ENCODE results near the gene PROX2.

The PROX2 gene

DNA sequence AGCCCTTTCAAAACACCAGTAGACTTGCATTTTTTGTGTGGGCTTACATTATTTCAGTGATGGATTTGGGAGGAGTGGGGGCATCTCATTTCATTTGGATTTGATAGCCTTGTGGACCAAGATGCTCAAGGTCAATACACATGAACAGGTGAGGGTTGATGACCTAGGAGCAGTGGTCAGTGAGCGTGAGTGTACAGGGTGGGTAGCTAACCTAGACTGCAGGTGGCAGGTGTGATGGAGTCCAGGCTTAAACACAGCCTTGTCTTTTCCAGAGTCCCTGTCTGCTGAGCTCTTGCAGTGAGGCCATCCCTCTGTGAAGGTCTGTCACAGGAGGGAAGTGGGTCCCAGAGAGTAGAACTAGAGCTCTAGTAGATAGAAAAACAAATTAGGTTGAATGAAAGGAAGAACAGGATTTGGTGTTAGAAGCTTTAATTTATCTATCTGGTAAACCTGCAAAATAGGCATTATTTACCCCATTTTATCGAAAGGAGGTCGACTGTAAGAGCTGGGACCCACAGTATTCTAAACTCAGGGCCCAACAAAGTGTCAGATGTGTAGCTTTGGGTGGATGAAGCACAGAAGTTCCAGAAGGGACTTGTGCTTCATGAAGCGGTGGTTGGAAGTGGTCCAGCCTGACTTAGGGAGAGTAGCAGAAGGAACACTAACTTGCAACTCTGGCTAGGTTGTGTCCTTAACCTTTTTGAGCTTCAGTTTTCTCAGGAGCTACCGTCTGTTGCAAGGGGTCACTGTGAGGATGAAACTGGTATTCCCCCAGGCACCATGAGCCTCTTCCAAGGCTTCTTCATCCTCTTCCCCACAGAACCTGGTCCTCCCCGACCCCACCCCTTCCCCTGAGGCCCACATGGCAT, 28.9 kb upstream of the PROX2 start:
- ATAC-seq (ENCODE audit: insufficient read depth, low read depth) (peak; percentile 21; the same call in 2 of the 3 replicates), DNase-seq (no peak)
- H2AFZ ChIP-seq (ENCODE audit: low read depth, low read length), result no peak overlapping the region
- no peaks in the 10 kb centered on the region for H3K9me3 ChIP-seq (ENCODE audit: insufficient read depth, low read length, severe bottlenecking)
- H3K27me3 ChIP-seq (ENCODE audit: insufficient read depth, low read length, poor library complexity), result no peaks in the 10 kb centered on the region
- H3K27ac ChIP-seq (ENCODE audit: low read length), result no peak overlapping the region
- no peak overlapping the region for H3K9ac ChIP-seq (ENCODE audit: low read depth, low read length)
- peaks cover 58% of the 10 kb centered on the region for H3K36me3 ChIP-seq (ENCODE audit: insufficient read depth, low read length)
- no peaks in the 10 kb centered on the region for H3K79me2 ChIP-seq (ENCODE audit: insufficient read depth, low read length)
- H4K20me1 ChIP-seq (ENCODE audit: insufficient read depth, low read length), result peaks cover 4% of the 10 kb centered on the region; the same call in 1 of the 2 replicates
- H3K4me2 ChIP-seq (ENCODE audit: insufficient read depth, low read length), result no peak overlapping the region
- no peaks in the 10 kb centered on the region for H3K4me1 ChIP-seq (ENCODE audit: insufficient read depth, low read length)
- TF ChIP-seq, protein P1, sequence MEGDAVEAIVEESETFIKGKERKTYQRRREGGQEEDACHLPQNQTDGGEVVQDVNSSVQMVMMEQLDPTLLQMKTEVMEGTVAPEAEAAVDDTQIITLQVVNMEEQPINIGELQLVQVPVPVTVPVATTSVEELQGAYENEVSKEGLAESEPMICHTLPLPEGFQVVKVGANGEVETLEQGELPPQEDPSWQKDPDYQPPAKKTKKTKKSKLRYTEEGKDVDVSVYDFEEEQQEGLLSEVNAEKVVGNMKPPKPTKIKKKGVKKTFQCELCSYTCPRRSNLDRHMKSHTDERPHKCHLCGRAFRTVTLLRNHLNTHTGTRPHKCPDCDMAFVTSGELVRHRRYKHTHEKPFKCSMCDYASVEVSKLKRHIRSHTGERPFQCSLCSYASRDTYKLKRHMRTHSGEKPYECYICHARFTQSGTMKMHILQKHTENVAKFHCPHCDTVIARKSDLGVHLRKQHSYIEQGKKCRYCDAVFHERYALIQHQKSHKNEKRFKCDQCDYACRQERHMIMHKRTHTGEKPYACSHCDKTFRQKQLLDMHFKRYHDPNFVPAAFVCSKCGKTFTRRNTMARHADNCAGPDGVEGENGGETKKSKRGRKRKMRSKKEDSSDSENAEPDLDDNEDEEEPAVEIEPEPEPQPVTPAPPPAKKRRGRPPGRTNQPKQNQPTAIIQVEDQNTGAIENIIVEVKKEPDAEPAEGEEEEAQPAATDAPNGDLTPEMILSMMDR (IDR thresholded peaks at IDR 0.05; ENCODE audit: borderline replicate concordance, extremely low read depth, low read length, poor library complexity, severe bottlenecking), result no peak
- TF ChIP-seq EZH2 (IDR thresholded peaks at IDR 0.05; ENCODE audit: borderline replicate concordance, low read depth, low read length, severe bottlenecking), result no peak
- H3K4me3 ChIP-seq (ENCODE audit: low read depth in 1 of 2, low read length in 2 of 2), result no peak overlapping the region

DNA sequence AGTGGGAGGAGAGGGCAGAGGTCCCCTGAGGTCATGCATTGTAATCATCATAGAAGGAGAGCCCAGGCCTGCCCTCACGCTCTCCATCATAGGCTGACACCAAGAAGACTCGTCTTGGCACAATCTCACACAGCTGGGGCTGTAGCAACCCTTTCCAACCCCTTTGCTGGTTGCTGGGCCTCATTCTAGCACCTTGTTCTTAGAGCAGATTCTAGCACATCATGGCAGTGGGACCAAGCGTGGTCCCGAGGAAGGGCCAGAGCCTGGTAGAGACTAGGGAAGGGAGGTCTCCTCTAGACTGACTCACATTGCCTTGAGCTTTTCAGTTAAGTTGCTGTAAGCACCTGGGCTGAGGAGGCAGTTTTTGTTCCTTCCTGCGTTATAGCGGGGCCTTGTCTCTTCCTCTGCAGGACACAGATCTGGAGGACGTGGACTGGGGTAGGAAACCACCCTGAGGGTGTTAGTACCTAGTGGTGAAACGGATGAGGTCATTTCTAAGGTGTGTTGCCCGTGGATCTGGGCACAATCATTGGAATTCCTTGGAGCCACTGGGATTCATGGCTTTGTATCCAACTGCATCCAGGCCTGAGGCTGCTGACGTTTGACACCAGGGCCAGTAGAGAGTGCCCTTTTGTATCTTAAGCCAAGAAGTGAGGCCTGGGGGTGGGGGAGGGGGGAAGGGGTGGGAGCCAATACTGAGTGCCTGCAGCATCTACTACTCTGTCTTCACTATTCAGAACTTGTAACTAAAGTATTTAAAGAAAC, 27.2 kb upstream of the PROX2 start:
- TF ChIP-seq, protein P1 (IDR thresholded peaks at IDR 0.05; ENCODE audit: borderline replicate concordance, extremely low read depth, low read length, poor library complexity, severe bottlenecking), result no peak
- no peak for TF ChIP-seq EZH2 (IDR thresholded peaks at IDR 0.05; ENCODE audit: borderline replicate concordance, low read depth, low read length, severe bottlenecking)

DNA sequence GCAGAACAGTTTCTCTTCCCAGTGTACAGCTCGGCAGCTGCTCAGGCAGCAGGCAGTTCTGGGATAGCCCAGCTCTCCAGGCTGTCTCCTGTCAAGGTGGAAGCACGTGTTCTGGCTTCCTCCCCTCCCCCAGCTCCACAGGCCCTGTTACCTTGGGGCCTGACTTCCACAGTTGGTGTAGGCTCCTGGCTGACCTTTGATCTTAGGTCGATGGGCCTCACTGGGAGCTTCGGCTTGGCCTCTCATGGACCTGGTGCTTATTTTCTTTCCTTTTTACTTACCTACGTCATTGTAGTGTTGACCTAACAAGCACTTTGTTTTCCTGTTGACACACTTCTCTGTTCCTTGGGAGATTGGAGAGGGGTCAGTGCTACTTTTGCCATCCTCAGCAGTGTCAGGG, 22.7 kb upstream of the PROX2 start:
- no peak for DNase-seq
- Histone ChIP-seq H3K27me3 (ENCODE audit: insufficient read depth, low read length, poor library complexity) (no peaks in the 10 kb centered on the region), H3K4me2 (ENCODE audit: insufficient read depth, low read length) (no peak overlapping the region), H3K4me3 (ENCODE audit: low read depth in 1 of 2, low read length in 2 of 2) (no peak overlapping the region), H2AFZ (ENCODE audit: low read depth, low read length) (no peak overlapping the region), H3K4me1 (ENCODE audit: insufficient read depth, low read length) (no peaks in the 10 kb centered on the region), H3K79me2 (ENCODE audit: insufficient read depth, low read length) (no peaks in the 10 kb centered on the region), H3K9me3 (ENCODE audit: insufficient read depth, low read length, severe bottlenecking) (no peaks in the 10 kb centered on the region), H3K36me3 (ENCODE audit: insufficient read depth, low read length) (peaks cover 95% of the 10 kb centered on the region), H3K9ac (ENCODE audit: low read depth, low read length) (no peak overlapping the region), H3K27ac (ENCODE audit: low read length) (no peak overlapping the region), H4K20me1 (ENCODE audit: insufficient read depth, low read length) (peaks cover 9% of the 10 kb centered on the region; the same call in 1 of the 2 replicates)
- no peak for TF ChIP-seq EZH2 (IDR thresholded peaks at IDR 0.05; ENCODE audit: borderline replicate concordance, low read depth, low read length, severe bottlenecking)
- TF ChIP-seq, protein P1 (IDR thresholded peaks at IDR 0.05; ENCODE audit: borderline replicate concordance, extremely low read depth, low read length, poor library complexity, severe bottlenecking), result no peak
- no peak for ATAC-seq (ENCODE audit: insufficient read depth, low read depth)

More for the DNA sequence above, 27.2 kb upstream of the PROX2 start:
- Histone ChIP-seq H3K27me3 (ENCODE audit: insufficient read depth, low read length, poor library complexity) (no peaks in the 10 kb centered on the region), H3K27ac (ENCODE audit: low read length) (no peak overlapping the region), H3K9me3 (ENCODE audit: insufficient read depth, low read length, severe bottlenecking) (no peaks in the 10 kb centered on the region), H3K4me2 (ENCODE audit: insufficient read depth, low read length) (no peak overlapping the region), H2AFZ (ENCODE audit: low read depth, low read length) (no peak overlapping the region), H4K20me1 (ENCODE audit: insufficient read depth, low read length) (peaks cover 11% of the 10 kb centered on the region; the same call in 1 of the 2 replicates), H3K4me3 (ENCODE audit: low read depth in 1 of 2, low read length in 2 of 2) (no peak overlapping the region), H3K9ac (ENCODE audit: low read depth, low read length) (no peak overlapping the region), H3K79me2 (ENCODE audit: insufficient read depth, low read length) (no peaks in the 10 kb centered on the region), H3K4me1 (ENCODE audit: insufficient read depth, low read length) (no peaks in the 10 kb centered on the region), H3K36me3 (ENCODE audit: insufficient read depth, low read length) (peaks cover 75% of the 10 kb centered on the region)
- DNase-seq, result no peak
- no peak for ATAC-seq (ENCODE audit: insufficient read depth, low read depth)
